SK-N-DZ (cell line): ENCODE results near the gene PRTG.

ENCODE experiments used
- DNase-seq: peaks from one replicate; pipeline ENCODE4 v3.0.0-alpha.2; 2015; ENCODE audit warnings: low spot score
- small RNA-seq, 2 experiments: library from RNA; depleted of rRNA; stranded (forward); fragments of <200 nt; gene quantifications; one replicate each; pipeline ENCODE3, GENCODE V24; 2014

Gene PRTG

GRCh38 chr15:55564347-55565145 lies 178.4 kb downstream of the PRTG start:
- DNase-seq: no peak

GRCh38 chr15:55562601-55563000 lies 180.4 kb downstream of the PRTG start:
- DNase-seq: no peak

Small RNA genes lying within 50 kb of the gene (small RNA-seq; reads per million reads assigned to genes)
- 0 reads per million in 2 experiments for gene AC009997.1
